ENCODE results near the gene CATSPERB.

Gene CATSPERB

GRCh38 chr14:91722386-91722785 lies 9.5 kb downstream of the CATSPERB start:
- no peak for TF ChIP-seq CTCF (IDR thresholded peaks at IDR 0.05; ENCODE audit: borderline replicate concordance, insufficient read depth, low read depth, low read length)
- no peak overlapping the region for H3K4me3 ChIP-seq (ENCODE audit: low read depth, low read length)

DNA sequence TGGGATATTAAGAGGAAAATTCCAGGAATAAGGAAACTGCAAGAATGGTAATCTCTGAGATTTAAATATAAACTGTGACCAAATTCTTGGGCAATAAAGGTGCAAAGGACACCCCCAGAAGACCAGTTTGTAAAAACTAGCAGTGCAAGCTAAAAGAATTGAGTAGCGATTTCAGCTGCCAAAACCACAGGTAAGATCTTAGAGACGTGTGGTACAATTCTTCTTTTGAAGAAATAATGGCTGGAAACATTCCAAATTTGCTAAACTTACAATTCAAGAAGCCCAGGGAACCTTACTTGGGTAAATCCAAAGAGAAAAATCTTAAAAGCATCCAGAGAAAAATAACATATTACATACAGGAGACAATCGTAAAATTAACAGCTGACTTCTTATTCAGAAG lies 12.0 kb downstream of the CATSPERB start:
- TF ChIP-seq CTCF (IDR thresholded peaks at IDR 0.05; ENCODE audit: borderline replicate concordance, insufficient read depth, low read depth, low read length), result no peak
- no peak overlapping the region for H3K4me3 ChIP-seq (ENCODE audit: low read depth, low read length)

GRCh38 chr14:91716999-91717398 lies 14.9 kb downstream of the CATSPERB start:
- no peak overlapping the region for H3K4me3 ChIP-seq (ENCODE audit: low read depth, low read length)
- no peak for TF ChIP-seq CTCF (IDR thresholded peaks at IDR 0.05; ENCODE audit: borderline replicate concordance, insufficient read depth, low read depth, low read length)

GRCh38 chr14:91714805-91715204 lies 17.1 kb downstream of the CATSPERB start:
- H3K4me3 ChIP-seq (ENCODE audit: low read depth, low read length), result no peak overlapping the region
- TF ChIP-seq CTCF (IDR thresholded peaks at IDR 0.05; ENCODE audit: borderline replicate concordance, insufficient read depth, low read depth, low read length), result peak; percentile 26; the same call in 1 of the 2 replicates

DNA sequence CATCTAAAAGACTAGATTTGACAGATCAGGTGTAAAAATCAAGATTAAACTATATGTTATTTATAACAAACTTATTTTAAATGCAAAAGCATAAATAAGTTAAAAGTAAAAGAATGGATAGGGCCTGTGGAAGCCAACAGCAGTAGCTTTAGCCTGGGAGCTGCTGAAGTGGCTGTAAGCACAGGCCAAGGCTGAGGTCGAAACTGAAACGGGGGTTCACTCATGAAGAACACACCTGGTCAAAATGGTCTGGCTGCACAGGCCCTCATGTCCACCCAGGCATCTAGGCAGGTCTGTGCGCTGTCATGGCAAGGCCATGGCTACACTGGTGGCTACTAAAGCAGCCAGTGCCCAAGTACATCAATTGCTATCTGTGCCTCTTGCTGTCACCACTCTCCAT lies 23.1 kb downstream of the CATSPERB start:
- no peak for TF ChIP-seq CTCF (IDR thresholded peaks at IDR 0.05; ENCODE audit: borderline replicate concordance, insufficient read depth, low read depth, low read length)
- no peak overlapping the region for H3K4me3 ChIP-seq (ENCODE audit: low read depth, low read length)

- TF ChIP-seq CTCF (IDR thresholded peaks at IDR 0.05; ENCODE audit: borderline replicate concordance, insufficient read depth, low read depth, low read length), result no peak
- no peak overlapping the region for H3K4me3 ChIP-seq (ENCODE audit: low read depth, low read length)
These were observed 24.9 kb downstream of the CATSPERB start for GRCh38 chr14:91706996-91707395.

GRCh38 chr14:91694643-91695042 lies 37.2 kb downstream of the CATSPERB start:
- H3K4me3 ChIP-seq (ENCODE audit: low read depth, low read length), result no peak overlapping the region
- no peak for TF ChIP-seq CTCF (IDR thresholded peaks at IDR 0.05; ENCODE audit: borderline replicate concordance, insufficient read depth, low read depth, low read length)
